ENCODE measurements around the gene POLD4. TPM values are rescaled to one million over a fixed set of nuclear protein-coding genes. Genes with fewer than 3 reads are reported as not detected.

POLD4 gene
- total and polyA plus RNA-seq, 12 donors, result 30.4 to 214 (median 43.5) TPM

DNA sequence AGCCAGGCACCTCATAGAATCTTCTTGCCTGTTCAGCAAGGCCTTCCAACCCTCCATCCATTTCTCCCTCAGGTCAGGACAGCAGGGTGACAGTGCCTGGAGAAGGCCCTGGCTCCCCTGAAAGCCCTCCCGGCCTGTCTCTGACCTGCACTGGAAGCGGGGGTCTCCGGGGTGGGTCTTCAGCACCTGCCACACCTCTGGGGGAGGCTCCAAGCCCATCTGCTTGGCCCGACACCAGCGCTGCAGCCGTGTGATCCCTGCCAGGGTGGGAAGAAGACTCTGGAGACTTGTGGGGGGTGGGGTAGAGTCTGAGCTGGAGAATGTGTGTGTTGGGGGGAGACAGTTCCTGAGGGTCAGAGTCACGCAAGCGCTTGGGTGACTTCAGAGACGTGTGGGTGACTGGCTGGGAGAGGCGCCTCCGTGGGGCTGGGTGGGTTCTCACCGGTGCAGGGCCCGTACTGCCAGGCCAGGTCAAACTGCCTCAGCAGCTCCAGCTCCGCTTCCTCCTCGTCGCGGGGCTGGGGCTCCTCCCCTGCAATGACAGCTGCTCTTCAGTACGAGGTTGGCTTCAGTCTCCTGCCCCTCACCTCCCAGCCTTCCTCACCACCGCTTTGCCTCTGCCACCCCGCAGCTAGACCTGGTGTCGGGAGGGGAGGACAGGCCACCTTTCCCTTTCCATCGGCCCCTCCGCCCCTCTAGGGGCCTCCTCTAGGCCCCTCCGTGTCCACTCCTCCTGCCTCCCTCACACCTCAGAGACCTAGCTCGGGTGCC lies 615 bp downstream of the POLD4 start:
- TF ChIP-seq, protein P1, sequence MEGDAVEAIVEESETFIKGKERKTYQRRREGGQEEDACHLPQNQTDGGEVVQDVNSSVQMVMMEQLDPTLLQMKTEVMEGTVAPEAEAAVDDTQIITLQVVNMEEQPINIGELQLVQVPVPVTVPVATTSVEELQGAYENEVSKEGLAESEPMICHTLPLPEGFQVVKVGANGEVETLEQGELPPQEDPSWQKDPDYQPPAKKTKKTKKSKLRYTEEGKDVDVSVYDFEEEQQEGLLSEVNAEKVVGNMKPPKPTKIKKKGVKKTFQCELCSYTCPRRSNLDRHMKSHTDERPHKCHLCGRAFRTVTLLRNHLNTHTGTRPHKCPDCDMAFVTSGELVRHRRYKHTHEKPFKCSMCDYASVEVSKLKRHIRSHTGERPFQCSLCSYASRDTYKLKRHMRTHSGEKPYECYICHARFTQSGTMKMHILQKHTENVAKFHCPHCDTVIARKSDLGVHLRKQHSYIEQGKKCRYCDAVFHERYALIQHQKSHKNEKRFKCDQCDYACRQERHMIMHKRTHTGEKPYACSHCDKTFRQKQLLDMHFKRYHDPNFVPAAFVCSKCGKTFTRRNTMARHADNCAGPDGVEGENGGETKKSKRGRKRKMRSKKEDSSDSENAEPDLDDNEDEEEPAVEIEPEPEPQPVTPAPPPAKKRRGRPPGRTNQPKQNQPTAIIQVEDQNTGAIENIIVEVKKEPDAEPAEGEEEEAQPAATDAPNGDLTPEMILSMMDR (IDR thresholded peaks at IDR 0.05), result no peak
- H3K4me3 ChIP-seq, result peak overlapping the region; percentile 62 to 97 (median 74)
- intact Hi-C loops (cut with DNase I), result loop anchor here in 5 of 10 donors (2.0 to 10.0 kb wide), 5 partner anchors 32 to 362 kb away; partner anchors contain the start of genes CDK2AP2 (in 3 of the 5), PITPNM1 (in 2 of the 5) and RPS6KB2 (in 1 of the 5)
- 9 to 12% methylated on average over 25 of the region's 25 CpGs for WGBS, 2 donors
- no peaks in the 10 kb centered on the region for H3K27me3 ChIP-seq
- H3K4me1 ChIP-seq, result peaks cover 31 to 84% (median 66%) of the 10 kb centered on the region in 9 donors
- H3K36me3 ChIP-seq, result peaks cover 0 to 5% (median 0%) of the 10 kb centered on the region in 9 donors
- DNase-seq (peak; percentile 27 to 40), ATAC-seq (peak; percentile 2 to 26 (median 16))
- H3K27ac ChIP-seq, result peak overlapping the region; percentile 94 to 100 (median 99)
- H3K9me3 ChIP-seq, result no peaks in the 10 kb centered on the region

DNA sequence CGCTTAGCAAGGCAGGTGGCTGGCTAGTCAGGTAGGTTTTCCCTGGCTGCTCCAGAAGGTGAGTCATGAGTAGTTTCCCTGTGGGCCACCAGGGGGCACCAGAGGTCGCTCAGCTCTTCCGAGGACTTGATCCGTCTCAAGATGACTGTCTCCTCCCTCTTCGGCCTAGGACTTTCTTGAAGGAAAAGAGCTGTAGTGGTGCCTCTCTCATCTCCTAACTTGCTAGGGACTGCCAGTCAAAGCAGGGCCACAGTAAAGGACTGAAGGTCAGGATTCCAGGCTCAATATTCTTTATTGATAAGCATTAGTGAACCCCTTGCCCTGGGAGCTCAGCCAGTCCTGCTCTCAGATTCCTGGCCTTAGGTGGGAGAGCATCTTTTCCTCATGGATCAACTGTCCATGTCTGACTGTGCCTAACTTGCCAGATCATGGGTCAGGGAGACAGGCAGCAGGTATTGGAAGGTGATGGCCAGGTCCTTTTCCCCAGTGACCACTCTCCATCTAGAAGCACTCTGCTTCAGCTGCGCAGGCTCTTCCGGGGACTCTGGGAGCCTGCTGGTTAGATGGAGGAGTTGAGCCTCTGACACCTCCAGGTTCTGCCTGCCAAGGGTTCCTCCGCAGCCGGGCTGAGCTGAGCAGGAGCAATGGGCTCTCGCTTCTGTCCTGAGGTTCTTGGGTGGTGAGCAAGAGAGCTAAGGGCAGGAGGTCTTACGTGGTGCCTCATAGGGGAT lies 1.9 kb downstream of the POLD4 start:
- ATAC-seq (no peak), DNase-seq (peak; percentile 47 to 59)
- Histone ChIP-seq H3K27ac (peak overlapping the region in 8 of 10 donors; percentile 51 to 100 (median 98)), H3K9me3 (no peaks in the 10 kb centered on the region), H3K27me3 (no peaks in the 10 kb centered on the region), H3K36me3 (peaks cover 0 to 5% (median 0%) of the 10 kb centered on the region in 9 donors), H3K4me1 (peaks cover 25 to 71% (median 56%) of the 10 kb centered on the region in 9 donors), H3K4me3 (peak overlapping the region in 5 of 10 donors; percentile 0 to 97 (median 79))
- TF ChIP-seq, protein P1 (IDR thresholded peaks at IDR 0.05), result peak; percentile 91 to 98 (median 96)
- intact Hi-C loops (cut with DNase I), result loop anchor here in 6 of 10 donors (1.0 to 10.0 kb wide), 7 partner anchors 31 to 363 kb away; partner anchors contain the start of genes CDK2AP2 (in 3 of the 6), PITPNM1 (in 2 of the 6) and RPS6KB2 (in 1 of the 6)
- WGBS, 2 donors, result 52 to 55% methylated on average over 11 of the region's 11 CpGs

DNA sequence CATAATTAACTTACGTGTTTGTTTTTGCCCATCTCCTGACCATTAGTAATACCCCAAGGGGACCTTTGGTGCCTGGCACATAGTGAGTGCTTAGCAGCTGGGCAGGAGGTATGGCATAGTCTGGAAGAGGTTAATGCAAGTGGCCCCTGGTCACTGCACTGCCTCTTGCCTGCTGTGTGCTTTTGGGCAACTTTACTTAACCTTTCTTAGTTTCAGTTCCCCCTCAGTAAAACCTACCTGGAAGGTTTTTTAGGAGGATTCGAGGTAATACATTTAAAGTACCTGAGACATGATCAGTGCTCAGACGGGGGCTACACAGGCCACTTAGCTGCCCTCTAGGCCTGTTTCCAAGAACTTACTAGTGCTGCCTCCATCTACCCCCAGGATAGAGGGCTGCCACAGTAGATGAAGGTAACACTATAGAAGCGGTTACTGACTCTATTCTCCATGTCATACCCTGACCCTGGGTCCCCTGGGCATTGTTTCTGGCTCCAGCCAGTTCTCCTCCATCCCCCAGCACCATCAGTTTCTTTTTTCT lies 3.3 kb downstream of the POLD4 start:
- no peak for ATAC-seq

More for the DNA sequence above, 3.3 kb downstream of the POLD4 start:
- intact Hi-C loops (cut with DNase I), result loop anchor here in 4 of 10 donors (5.0 to 10.0 kb wide), 4 partner anchors 32 to 365 kb away; partner anchors contain the start of genes CDK2AP2 (in 2 of the 4), PITPNM1 (in 2 of the 4) and RPS6KB2 (in 1 of the 4)
- Histone ChIP-seq H3K4me3 (no peak overlapping the region), H3K27me3 (no peaks in the 10 kb centered on the region), H3K4me1 (peaks cover 17 to 57% (median 42%) of the 10 kb centered on the region in 9 donors), H3K27ac (peak overlapping the region in 1 of 10 donors; percentile 27), H3K36me3 (peaks cover 0 to 5% (median 0%) of the 10 kb centered on the region in 9 donors), H3K9me3 (no peaks in the 10 kb centered on the region)
- TF ChIP-seq, protein P1 (IDR thresholded peaks at IDR 0.05), result no peak
- WGBS, 2 donors, result 82 to 91% methylated on average over 4 of the region's 4 CpGs
- DNase-seq, result no peak
